IMR-90 (cell line): ENCODE results near the gene PTPRC.
A peak's percentile ranks its signal among the peaks of the same experiment; 100 is the strongest.

ENCODE experiments used
- BHLHE40 ChIP-seq: fragments of 150-350 bp; IDR thresholded peaks from 2 replicates; pipeline ENCODE4 v1.6.1; 2016; ENCODE audit warnings: mild to moderate bottlenecking, low read depth, low read length
- CHD1 ChIP-seq: IDR thresholded peaks from 2 replicates; pipeline ENCODE4 v1.6.1; 2012; ENCODE audit warnings: low read depth, low read length, improper control_type of control experiment
- ELK1 ChIP-seq: fragments of 150-350 bp; IDR thresholded peaks from 2 replicates; pipeline ENCODE4 v1.6.1; 2016; ENCODE audit warnings: low read depth, mild to moderate bottlenecking, low read length, moderate library complexity, borderline replicate concordance
- FOS ChIP-seq: fragments of 150-350 bp; IDR thresholded peaks from 2 replicates; pipeline ENCODE4 v1.6.1; 2016; ENCODE audit warnings: low read depth, low read length
- MAFK ChIP-seq: IDR thresholded peaks from 2 replicates; pipeline ENCODE4 v1.6.1; 2012; ENCODE audit warnings: low read depth, low read length, improper control_type of control experiment
- MAZ ChIP-seq: IDR thresholded peaks from 2 replicates; pipeline ENCODE4 v1.6.1; 2012; ENCODE audit warnings: low read depth, mild to moderate bottlenecking, low read length, improper control_type of control experiment, moderate library complexity, borderline replicate concordance
- MXI1 ChIP-seq: IDR thresholded peaks from 2 replicates; pipeline ENCODE4 v1.6.1; 2012; ENCODE audit warnings: low read depth, mild to moderate bottlenecking, low read length, moderate library complexity, borderline replicate concordance
- NFE2L2 ChIP-seq: fragments of 150-350 bp; IDR thresholded peaks from 2 replicates; pipeline ENCODE4 v1.6.1; 2016; ENCODE audit warnings: low read depth, mild to moderate bottlenecking, low read length
- POLR2A ChIP-seq: IDR thresholded peaks from 2 replicates; pipeline ENCODE4 v1.6.1; 2012; ENCODE audit warnings: mild to moderate bottlenecking, low read depth, low read length
- RCOR1 ChIP-seq: IDR thresholded peaks from 2 replicates; pipeline ENCODE4 v1.6.1; 2012; ENCODE audit warnings: mild to moderate bottlenecking, low read length, improper control_type of control experiment; ENCODE audit not compliant: insufficient replicate concordance
- RFX5 ChIP-seq: IDR thresholded peaks from 2 replicates; pipeline ENCODE4 v1.8.0; 2012; ENCODE audit warnings: low read depth, mild to moderate bottlenecking, low read length, moderate library complexity
- SMC3 ChIP-seq: fragments of 150-350 bp; IDR thresholded peaks from 2 replicates; pipeline ENCODE4 v1.6.1; 2016; ENCODE audit warnings: low read depth, mild to moderate bottlenecking, antibody characterized with exemption, low read length, moderate library complexity
- TF ChIP-seq, protein P1 (sequence below): conservative IDR thresholded peaks from 2 replicates; pipeline ENCODE4 v1.5.1; 2012; ENCODE audit warnings: mild to moderate bottlenecking, low read depth, low read length, improper control_type of control experiment
- TF ChIP-seq, protein P2 (sequence below): fragments of 150-350 bp; IDR thresholded peaks from 2 replicates; pipeline ENCODE4 v1.6.1; 2017; ENCODE audit warnings: mild to moderate bottlenecking, antibody characterized with exemption, low read length, low read depth

- TF ChIP-seq, protein P1, sequence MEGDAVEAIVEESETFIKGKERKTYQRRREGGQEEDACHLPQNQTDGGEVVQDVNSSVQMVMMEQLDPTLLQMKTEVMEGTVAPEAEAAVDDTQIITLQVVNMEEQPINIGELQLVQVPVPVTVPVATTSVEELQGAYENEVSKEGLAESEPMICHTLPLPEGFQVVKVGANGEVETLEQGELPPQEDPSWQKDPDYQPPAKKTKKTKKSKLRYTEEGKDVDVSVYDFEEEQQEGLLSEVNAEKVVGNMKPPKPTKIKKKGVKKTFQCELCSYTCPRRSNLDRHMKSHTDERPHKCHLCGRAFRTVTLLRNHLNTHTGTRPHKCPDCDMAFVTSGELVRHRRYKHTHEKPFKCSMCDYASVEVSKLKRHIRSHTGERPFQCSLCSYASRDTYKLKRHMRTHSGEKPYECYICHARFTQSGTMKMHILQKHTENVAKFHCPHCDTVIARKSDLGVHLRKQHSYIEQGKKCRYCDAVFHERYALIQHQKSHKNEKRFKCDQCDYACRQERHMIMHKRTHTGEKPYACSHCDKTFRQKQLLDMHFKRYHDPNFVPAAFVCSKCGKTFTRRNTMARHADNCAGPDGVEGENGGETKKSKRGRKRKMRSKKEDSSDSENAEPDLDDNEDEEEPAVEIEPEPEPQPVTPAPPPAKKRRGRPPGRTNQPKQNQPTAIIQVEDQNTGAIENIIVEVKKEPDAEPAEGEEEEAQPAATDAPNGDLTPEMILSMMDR, result no peak
- no peak for TF ChIP-seq FOS
- no peak for TF ChIP-seq POLR2A
- TF ChIP-seq MAZ, result no peak
- no peak for TF ChIP-seq ELK1
- no peak for TF ChIP-seq SMC3
- TF ChIP-seq NFE2L2, result no peak
- 0 out of 2 replicates have a peak, but pooled peaks have one; percentile 10 for TF ChIP-seq MAFK
- TF ChIP-seq RFX5, result no peak
- no peak for TF ChIP-seq CHD1
- no peak for TF ChIP-seq RCOR1
- no peak for TF ChIP-seq MXI1
- TF ChIP-seq, protein P2, sequence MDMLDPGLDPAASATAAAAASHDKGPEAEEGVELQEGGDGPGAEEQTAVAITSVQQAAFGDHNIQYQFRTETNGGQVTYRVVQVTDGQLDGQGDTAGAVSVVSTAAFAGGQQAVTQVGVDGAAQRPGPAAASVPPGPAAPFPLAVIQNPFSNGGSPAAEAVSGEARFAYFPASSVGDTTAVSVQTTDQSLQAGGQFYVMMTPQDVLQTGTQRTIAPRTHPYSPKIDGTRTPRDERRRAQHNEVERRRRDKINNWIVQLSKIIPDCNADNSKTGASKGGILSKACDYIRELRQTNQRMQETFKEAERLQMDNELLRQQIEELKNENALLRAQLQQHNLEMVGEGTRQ, result no peak
- no peak for TF ChIP-seq BHLHE40
Observed at GRCh38 chr1:198637916-198638437, 863 bp upstream of the PTPRC start.
